Cerebellar cortex (tissue), 1 donor: ENCODE measurements around the gene INPP5J.
"Not testable (repeated sequence)": the region's sequence is repeated elsewhere in the genome, so short reads cannot be mapped to it uniquely, and the experiment has no call there.

Source experiments
- DNase-seq: peaks from one replicate; pipeline ENCODE4 v3.0.0-alpha.2; 2015; ENCODE audit warnings: low spot score

Gene INPP5J

GRCh38 chr22:31086703-31087330 lies 35.9 kb upstream of the INPP5J start:
- no peak for DNase-seq

DNA sequence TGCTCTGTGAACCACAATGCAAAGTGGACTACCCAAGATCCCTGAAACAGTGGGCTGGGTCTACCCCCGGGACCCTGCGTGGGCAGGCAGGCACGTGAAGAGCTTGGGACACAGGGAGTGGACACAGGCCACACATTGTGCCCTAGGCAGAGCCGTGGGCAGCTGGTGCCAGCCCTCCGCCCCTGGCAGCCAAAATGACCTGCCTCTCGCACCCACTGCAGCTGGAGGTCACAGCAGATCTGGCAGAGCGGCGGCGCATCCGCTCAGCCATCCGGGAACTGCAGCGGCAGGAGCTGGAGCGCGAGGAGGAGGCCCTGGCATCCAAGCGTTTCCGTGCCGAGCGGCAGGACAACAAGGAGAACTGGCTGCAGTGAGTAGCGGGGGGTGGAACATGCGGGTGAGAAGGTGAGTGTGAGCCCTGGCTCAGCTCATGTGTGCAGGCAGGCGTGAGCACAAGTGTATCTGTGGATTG lies 35.0 kb upstream of the INPP5J start:
- no peak for DNase-seq

DNA sequence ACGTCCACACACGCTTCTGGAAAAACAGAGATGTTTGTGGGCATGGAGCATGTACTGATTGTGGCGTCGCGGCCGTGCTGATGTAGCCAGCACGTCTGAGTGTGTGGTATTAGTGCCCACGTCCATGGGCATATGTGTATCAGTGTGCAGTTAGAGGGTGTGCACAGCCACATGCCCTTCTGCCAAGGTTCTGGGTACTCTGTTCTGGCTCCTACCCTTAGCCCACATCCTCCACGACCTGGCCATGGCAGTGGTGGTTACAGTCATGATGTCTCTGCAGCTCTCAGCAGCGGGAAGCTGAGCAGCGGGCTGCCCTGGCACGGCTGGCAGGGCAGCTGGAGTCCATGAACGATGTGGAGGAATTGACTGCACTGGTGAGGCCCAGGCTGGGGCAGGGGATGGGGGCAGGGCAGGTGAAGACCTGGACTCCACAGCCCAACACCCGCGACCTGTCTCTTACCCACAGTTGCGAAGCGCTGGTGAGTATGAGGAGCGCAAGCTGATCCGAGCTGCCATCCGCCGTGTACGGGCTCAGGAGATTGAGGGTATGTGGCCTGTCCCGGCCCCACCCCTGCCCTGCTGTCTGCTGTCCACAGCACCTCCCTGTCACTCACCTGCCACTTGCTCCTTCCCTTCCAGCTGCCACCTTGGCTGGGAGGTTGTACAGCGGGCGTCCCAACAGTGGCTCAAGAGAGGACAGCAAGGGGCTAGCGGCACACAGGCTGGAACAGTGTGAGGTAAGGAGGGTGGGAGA lies 34.4 kb upstream of the INPP5J start:
- no peak for DNase-seq

- DNase-seq: peak; percentile 46
Measured at GRCh38 chr22:31089160-31090100, 33.3 kb upstream of the INPP5J start.

- DNase-seq: no peak
Measured at GRCh38 chr22:31090217-31091085, 32.3 kb upstream of the INPP5J start.

GRCh38 chr22:31091106-31091975 lies 31.4 kb upstream of the INPP5J start:
- no peak for DNase-seq

- DNase-seq: no peak
Measured at GRCh38 chr22:31092161-31092560, 30.6 kb upstream of the INPP5J start.

- DNase-seq: peak; percentile 34
Measured at GRCh38 chr22:31093086-31093850, 29.5 kb upstream of the INPP5J start.

- peak; percentile 88 for DNase-seq
Measured at GRCh38 chr22:31094021-31094551, 28.7 kb upstream of the INPP5J start.

DNA sequence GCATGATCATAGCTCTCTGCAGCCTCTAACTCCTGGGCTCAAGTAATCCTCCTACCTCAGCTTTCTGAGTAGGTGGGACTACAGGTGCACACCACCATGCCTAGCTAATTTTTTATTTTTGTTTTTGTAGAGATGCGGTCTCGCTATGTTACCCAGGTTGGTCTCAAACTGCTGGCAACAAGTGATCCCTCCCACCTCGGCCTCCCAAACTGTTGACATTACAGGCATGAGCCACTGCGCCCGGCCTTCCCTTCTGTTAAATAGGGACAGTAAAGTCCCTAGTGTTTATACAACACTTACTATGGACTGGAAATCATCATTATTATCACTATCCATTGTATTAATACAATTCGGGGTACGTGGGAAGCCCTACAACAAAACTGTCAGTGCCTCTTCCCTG lies 28.0 kb upstream of the INPP5J start:
- no peak for DNase-seq

DNA sequence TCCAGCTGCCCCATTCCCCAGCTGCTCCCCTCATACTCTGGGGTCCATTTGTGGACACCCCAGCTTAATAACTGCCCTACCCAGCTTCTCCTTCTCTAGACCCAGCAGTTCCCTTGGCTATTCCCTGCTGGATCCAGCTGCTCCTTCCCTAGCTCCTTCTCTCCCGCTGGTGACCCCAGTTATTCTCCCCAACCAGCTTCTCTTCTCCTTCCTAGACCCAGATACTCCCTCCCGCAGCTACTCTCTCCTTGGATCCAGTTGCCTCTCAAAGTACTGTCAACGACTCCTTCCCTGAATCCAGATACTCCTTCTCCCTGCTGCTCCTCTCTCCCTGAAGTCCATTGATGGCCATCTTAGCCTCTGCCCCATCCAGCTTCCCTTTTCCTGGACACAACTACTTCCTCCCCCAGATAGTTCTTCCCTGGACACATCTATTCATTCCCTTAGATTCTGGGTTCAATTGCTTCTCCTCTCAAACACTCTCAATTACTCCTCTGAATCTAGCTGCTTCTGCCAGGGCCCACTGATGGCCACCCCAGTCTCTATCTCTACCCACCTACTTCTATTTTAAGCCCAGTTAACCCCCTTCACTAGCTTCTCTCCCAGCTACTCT lies 27.0 kb upstream of the INPP5J start:
- DNase-seq: no peak

DNA sequence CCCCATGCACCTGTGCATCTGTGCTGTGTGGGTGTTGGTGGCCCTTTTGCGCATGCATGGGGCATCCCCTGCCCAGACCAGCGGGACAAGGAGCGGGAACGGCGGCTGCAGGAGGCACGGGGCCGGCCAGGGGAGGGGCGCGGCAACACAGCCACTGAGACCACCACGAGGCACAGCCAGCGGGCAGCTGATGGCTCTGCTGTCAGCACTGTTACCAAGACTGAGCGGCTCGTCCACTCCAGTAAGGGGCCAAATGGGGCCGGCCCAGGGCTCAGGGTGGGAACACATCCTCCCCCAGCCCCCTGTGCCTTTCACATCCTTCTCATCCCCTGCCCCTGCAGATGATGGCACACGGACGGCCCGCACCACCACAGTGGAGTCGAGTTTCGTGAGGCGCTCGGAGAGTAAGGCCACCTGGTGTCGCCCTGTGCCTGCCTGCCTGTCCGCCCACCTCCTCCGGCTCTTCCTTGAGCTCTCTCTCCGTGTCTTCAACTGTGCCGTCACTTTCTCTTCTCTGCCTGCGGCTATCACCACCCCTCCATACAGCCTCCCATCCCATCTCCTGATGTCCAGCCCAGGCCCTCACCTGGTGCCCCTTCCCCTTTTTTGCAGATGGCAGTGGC lies 26.0 kb upstream of the INPP5J start:
- no peak for DNase-seq

GRCh38 chr22:31097539-31097938 lies 25.2 kb upstream of the INPP5J start:
- not testable (repeated sequence) for DNase-seq

- no peak for DNase-seq
Measured at GRCh38 chr22:31097941-31098631, 24.7 kb upstream of the INPP5J start.

GRCh38 chr22:31098632-31099110 lies 24.1 kb upstream of the INPP5J start:
- no peak for DNase-seq

DNA sequence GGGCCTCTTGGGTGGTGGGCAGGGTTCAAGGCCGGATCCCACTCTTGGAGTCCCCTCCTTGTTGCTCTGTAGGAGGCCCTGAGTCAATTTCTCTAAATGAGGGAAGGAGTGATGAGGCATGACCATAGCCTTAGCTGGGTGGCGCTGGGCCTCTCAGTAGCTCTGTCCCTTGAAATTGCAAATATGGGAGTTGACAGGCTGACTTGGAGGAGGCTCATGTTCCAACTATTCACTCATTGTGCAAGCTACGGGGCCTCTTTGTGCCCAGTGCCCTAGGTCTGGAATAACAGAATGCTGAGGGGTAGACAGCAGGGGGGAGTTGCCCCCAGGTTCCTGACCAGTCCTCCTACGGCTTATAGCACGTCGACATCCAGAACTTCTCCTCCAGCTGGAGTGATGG lies 23.4 kb upstream of the INPP5J start:
- DNase-seq: no peak

- DNase-seq: no peak
Measured at GRCh38 chr22:31099841-31100761, 22.7 kb upstream of the INPP5J start.
